Measurements from ENCODE around the gene TTC1. TPM values are rescaled to one million over a fixed set of nuclear protein-coding genes. Genes with fewer than 3 reads are reported as not detected.

TTC1 gene
- polyA plus RNA-seq, 1 of the 3 experiments (the other 2 are of a cell fraction): 37.0 TPM

DNA sequence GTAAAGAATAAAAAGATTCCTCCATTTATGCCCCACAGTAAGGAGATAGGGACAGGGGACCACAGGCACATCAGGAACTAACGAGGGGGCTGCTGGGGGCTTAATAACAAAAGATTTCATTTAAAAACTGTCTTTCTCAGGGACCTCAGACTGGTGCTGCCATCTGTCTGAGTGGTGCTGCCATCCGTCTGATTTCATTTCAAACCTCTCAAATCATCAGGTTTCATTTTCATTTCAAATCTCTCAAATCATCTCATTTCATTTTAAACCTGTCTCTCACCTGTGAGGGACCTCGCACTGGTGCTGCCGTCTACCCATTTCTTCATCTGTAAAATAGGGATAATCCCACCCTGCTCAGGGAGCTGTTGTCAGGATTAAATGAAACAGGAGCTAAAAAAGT lies 46.7 kb upstream of the TTC1 start (continued):
- TF ChIP-seq, protein P1, sequence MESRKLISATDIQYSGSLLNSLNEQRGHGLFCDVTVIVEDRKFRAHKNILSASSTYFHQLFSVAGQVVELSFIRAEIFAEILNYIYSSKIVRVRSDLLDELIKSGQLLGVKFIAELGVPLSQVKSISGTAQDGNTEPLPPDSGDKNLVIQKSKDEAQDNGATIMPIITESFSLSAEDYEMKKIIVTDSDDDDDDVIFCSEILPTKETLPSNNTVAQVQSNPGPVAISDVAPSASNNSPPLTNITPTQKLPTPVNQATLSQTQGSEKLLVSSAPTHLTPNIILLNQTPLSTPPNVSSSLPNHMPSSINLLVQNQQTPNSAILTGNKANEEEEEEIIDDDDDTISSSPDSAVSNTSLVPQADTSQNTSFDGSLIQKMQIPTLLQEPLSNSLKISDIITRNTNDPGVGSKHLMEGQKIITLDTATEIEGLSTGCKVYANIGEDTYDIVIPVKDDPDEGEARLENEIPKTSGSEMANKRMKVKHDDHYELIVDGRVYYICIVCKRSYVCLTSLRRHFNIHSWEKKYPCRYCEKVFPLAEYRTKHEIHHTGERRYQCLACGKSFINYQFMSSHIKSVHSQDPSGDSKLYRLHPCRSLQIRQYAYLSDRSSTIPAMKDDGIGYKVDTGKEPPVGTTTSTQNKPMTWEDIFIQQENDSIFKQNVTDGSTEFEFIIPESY (IDR thresholded peaks at IDR 0.05; ENCODE audit: borderline replicate concordance, low read depth): no peak
- TF ChIP-seq PBX3 (IDR thresholded peaks at IDR 0.05) (no peak), EZH2phosphoT487 (IDR thresholded peaks at IDR 0.05; ENCODE audit: borderline replicate concordance, low read depth) (no peak), NRF1 (IDR thresholded peaks at IDR 0.05; ENCODE audit: low read depth, low read length) (no peak), FOXJ3 (CRISPR knock-in tag; IDR thresholded peaks at IDR 0.05) (no peak), MAX (IDR thresholded peaks at IDR 0.05; ENCODE audit: low read depth) (no peak)

- peaks cover 7% of the 10 kb centered on the region for H3F3A ChIP-seq (replicated peaks; ENCODE audit: insufficient read depth)
- no peaks in the 10 kb centered on the region for H3K27me3 ChIP-seq (ENCODE audit: insufficient read depth)
- peaks cover 0 to 3% of the 10 kb centered on the region in 2 experiments for H3K36me3 ChIP-seq (replicated peaks in 1 of 2; ENCODE audit: control insufficient read depth in 1 of 2, insufficient read depth in 2 of 2, low read length in 1 of 2)
- no peak for TF ChIP-seq FOXM1 (IDR thresholded peaks at IDR 0.05; ENCODE audit: low read depth)
- no peak for TF ChIP-seq CHD2 (IDR thresholded peaks at IDR 0.05; ENCODE audit: low read length, partially characterized antibody)
- no peak for TF ChIP-seq SMC3 (IDR thresholded peaks at IDR 0.05; ENCODE audit: low read depth, low read length)
- TF ChIP-seq MXI1 (IDR thresholded peaks at IDR 0.05; ENCODE audit: low read depth, low read length): no peak
- no peak for TF ChIP-seq ELF1 (IDR thresholded peaks at IDR 0.05)
- no peak for TF ChIP-seq NFIC (IDR thresholded peaks at IDR 0.05; ENCODE audit: borderline replicate concordance)
- TF ChIP-seq RXRA (IDR thresholded peaks at IDR 0.05; ENCODE audit: borderline replicate concordance, low read depth): no peak
- TF ChIP-seq GATA2 (CRISPR knock-in tag; IDR thresholded peaks at IDR 0.05): no peak
- no peak for TF ChIP-seq EZH2phosphoT487 (IDR thresholded peaks at IDR 0.05; ENCODE audit: borderline replicate concordance, low read depth)
- TF ChIP-seq TEAD4 (IDR thresholded peaks at IDR 0.05; ENCODE audit: borderline replicate concordance, insufficient read depth): no peak
- TF ChIP-seq GABPA (IDR thresholded peaks at IDR 0.05; ENCODE audit: low read depth): no peak
- TF ChIP-seq SIN3A (IDR thresholded peaks at IDR 0.05; ENCODE audit: borderline replicate concordance, low read depth, low read length): no peak
- TF ChIP-seq FOSL2 (IDR thresholded peaks at IDR 0.05; ENCODE audit: borderline replicate concordance, low read depth): no peak
- H3K9ac ChIP-seq: no peak overlapping the region
- H3K9me2 ChIP-seq: no peaks in the 10 kb centered on the region
- CTCF ChIA-PET: interaction anchor here (0.8 to 1.9 kb wide), 5 partner anchors 10 to 522 kb away, joined by 3 to 9 read pairs (median 3); no protein-coding TSS in a partner anchor
- POLR2A ChIA-PET: interaction anchor here (0.5 kb wide), 1 partner anchor 141 kb away, joined by 3 read pairs; no protein-coding TSS in a partner anchor
- no peaks in the 10 kb centered on the region for H3K4me1 ChIP-seq (ENCODE audit: control insufficient read depth in 1 of 2, insufficient read depth in 2 of 2, low read depth in 1 of 2, low read length in 1 of 2)
- no peaks in the 10 kb centered on the region for H3K79me2 ChIP-seq (ENCODE audit: insufficient read depth)
- H4K20me1 ChIP-seq (ENCODE audit: insufficient read depth): no peaks in the 10 kb centered on the region
- WGBS (ENCODE audit: low lambda C conversion rate): 72% methylated on average over 6 of the region's 6 CpGs
- no peak overlapping the region for H3K27ac ChIP-seq (ENCODE audit: low read depth in 2 of 2, low read length in 1 of 2)
- H3K4me2 ChIP-seq: no peak overlapping the region
- no peaks in the 10 kb centered on the region for H3K9me3 ChIP-seq
- no peak overlapping the region for H2AFZ ChIP-seq (ENCODE audit: low read depth)
- H3K4me3 ChIP-seq (ENCODE audit: low read depth in 2 of 2, low read length in 1 of 2): no peak overlapping the region
- DNase-seq: no peak
Observed at GRCh38 chr5:159963935-159964334, 45.0 kb upstream of the TTC1 start.

Data from SK-N-SH (cell line).